RKO (cell line): ENCODE results near the gene PPP2R1B.
"Not testable (repeated sequence)": the region's sequence is repeated elsewhere in the genome, so short reads cannot be mapped to it uniquely, and the experiment has no call there.

Source experiments
- DNase-seq: peaks from one replicate; pipeline ENCODE4 v3.0.0-alpha.2; 2016; ENCODE audit warnings: low spot score

PPP2R1B gene

DNA sequence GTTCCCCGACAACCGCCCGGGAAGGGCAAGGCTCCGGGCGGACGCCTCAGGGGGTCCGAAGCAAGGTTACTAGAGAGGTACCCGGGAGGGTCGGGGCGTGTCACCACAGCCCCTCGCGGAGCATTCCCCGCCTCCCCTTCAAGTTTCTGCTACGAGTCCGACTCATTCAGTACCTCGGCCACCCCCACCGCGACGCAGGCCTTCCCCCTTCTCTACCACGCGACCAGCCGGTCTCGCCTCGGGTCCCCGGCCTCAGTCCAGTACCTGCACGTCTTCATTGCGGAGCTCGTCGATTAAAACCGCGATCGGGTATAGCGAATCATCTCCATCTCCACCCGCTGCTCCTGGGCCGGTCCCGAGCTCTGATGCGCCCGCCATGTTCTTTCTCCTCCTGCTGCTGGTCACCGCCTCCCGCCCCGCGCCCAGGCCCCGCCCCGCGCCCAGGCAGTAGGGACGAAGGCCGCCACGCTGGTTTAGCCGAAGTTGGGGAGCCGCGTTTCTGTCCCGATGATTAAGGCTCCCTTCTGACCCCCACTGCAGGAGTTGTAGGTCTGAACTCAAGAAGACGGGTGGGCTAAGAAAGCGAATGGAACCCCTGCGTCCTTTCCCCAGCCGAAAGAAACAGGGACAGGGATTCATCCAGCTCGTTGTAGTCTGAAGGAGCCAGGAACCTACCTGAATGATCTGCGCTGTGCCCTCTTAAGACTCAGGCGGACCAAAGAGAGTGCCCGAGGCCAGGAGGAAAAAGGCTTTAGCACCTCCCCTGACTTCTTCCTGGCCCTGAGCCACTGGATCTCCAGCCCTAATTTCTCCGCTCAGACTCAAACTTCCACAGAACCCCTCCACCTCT lies at the start of gene PPP2R1B:
PPP2R1B (minus strand) TSS at position 406 of the 850 bp plus-strand sequence; CDS start at position 378, 28 bp downstream.
- DNase-seq: peak; percentile 84

- DNase-seq: no peak
Observed at GRCh38 chr11:111815489-111815888, 49.3 kb upstream of the PPP2R1B start.

DNA sequence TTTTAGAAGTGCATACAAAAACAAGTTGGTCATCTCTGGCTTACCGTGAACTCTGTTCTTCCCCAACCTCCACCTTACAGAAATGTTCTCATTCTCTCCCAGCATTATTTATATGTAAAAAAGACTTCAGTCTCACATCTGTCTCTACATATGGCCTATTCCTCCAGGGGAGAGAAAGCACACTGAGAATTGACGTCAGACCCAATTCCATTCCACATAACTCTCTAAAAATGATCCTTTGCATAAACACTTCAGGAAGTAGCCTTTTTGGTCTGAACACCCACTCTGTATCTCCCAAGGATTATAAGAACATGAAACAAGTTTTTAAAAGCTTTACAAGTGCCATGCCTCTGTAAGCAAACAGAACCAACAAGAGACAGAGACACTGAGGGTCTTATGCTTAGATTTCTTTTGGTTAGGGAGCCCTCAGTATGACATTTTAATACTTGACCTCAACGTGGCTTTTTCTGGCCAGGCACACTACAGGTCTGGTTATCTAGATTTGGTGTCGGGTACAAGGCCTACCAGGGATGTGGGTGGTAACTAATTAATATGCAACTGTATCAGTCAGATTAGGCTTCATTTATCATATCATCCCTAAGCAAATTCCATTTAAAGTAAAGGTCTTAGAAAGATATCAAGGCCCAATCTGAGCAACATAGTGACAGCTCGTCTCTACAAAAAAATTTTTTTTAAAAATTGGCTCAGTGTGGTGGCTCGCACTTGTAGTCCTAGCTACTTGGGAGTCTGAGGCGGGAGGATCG lies 48.5 kb upstream of the PPP2R1B start:
- no peak for DNase-seq

- DNase-seq: no peak
Observed at GRCh38 chr11:111814106-111814505, 47.9 kb upstream of the PPP2R1B start.

- no peak for DNase-seq
Observed at GRCh38 chr11:111812211-111812610, 46.0 kb upstream of the PPP2R1B start.

- DNase-seq: no peak
Observed at GRCh38 chr11:111811445-111811844, 45.3 kb upstream of the PPP2R1B start.

DNA sequence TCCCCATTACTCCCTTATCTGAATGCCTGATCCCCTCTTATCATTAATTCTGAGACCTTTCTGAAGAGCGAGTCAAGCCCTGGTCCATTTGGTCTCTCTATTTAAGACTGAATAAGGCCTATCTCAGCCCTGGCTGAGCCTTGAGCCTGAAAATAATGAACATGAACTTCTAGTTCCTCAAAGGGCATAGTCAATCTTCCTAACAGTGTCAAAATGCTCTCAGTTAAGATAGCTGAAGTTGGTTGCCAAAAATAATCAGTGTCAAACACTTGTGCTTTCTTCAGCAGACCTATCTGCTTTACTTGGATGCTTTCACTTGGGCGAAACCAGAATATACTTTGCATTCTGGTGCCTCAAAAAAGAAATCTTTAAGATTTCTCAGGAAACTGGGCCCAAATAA lies 42.6 kb upstream of the PPP2R1B start:
- DNase-seq: no peak

DNA sequence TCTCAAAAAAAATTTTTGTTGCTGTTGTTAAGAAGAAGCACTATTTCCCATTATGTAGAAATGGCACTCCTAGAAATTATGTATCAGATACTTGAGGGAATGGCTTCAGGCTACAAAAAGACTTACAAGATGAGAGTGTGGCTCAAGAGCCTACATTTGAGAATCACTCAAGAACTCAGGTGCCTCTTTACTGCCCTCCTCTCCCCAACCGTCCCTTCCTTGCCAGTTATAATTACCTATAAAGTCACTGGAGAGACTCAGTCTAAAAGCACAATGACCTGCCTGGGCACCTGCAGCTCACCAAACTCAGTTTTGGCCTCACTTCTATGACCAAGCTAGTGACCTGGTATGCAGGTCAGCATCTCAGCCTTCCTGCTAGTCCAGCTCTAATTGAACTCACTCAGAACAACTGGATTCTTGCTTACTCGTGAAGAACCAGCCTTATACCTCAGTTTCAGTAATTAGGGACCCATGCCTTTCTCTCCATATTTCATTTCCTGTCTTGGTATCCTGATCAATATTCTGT lies 41.9 kb upstream of the PPP2R1B start:
- DNase-seq: no peak

DNA sequence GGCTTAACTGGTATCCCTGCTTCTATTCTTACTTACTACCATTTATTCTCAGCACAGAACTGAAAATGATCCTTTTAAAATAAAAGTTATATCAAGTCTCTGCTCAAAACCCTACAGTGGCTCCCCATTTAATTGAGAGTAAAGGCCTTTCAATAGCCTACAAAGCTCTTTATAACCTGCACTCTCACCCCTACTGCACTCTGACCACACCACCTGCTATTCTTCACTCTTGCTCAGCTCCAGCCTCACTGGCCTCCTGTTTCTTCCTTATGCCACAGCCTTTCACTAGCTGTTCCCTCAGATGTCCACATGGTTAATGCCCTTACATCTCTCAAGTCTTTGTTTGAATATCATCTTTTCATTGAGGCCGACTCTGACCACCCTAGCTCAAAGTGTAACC lies 40.9 kb upstream of the PPP2R1B start:
- no peak for DNase-seq

- no peak for DNase-seq
Observed at GRCh38 chr11:111801135-111801534, 34.9 kb upstream of the PPP2R1B start.

DNA sequence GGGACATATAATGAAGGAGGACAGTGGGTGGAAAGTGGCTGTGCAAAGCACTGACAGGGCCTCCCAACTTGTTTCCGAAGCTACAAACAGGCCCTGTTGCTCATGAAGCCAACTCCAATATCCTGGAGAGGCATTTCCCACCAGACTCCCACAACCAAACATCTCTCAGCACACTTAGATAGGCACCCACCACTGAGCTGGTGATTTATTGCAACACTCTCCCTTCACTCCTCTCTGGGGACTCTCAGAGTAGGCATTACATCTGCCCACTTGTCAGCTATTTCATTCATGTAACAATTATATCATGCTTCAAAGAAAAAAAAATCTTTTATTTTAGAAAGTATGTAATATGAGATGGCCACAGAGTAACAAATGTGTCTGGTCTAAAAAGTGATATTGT lies 32.1 kb upstream of the PPP2R1B start:
- no peak for DNase-seq

DNA sequence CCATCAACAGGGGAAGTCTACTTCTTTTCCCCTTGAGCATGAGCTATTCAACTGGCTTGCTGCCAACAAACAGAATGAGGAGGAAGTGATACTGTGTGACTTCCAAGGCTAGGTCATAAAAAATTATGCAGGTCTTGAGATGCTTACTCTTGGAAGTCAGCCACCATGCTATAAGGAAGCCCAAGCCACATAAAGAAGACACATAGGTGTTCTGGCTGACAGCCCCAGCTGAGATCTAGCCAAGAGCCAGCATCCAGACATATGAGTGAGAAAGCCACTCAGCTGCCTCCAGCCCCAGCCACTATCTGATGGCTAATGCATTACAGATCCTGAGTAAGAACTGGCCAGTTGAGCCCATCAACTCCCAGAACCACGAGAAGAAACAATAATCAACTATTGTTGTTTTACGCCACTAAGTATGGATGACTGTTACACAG lies 31.0 kb upstream of the PPP2R1B start:
- peak; percentile 34 for DNase-seq

DNA sequence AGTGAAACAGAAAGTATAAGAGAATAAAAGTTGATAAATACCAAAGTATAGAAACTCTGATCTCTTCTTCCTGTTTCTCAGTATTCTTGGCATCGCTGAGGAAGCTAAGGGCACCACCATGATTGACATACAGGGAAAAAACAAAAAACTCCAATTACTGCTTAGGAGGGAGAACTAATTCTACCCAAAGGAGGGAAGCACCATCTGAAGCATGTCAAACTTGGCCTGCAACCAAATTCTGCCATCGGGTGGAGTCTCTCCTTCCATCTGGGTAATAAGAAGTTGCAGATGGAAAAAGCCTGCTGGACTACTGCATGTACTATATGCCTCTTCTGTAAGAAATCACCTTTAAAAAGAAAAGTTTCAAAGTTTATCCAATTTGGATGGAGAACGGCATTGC lies 30.5 kb upstream of the PPP2R1B start:
- DNase-seq: no peak

DNA sequence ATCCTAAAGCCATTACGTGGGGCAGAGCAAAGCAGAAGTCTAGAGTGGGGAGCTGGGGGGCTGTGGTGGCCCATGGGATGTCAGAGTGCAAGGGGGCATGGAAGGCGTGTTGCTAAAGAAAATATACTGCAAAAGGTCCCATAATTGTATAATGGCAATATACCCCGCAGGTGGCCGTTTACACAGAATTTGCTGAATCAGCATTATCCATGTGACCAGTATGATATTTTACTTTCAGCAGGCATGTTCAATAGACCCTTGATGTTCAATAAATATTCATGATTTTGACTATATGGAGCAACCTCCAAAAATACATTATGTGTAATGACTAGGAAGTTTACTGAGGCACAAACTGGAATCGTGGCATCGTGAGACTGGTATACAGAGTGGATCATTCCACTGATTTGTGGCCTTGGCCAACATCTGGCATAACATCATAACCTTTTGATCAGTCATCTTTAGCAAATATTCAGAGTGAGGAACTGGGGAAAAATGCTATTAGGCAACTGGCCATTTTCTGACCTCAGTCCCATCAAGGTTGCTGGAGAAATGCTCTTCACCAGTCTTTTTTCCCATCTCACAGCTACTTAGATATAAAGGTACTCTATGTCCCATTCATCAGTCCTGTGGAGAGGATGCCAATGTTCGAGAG lies 29.3 kb upstream of the PPP2R1B start:
- no peak for DNase-seq

- DNase-seq: no peak
Observed at GRCh38 chr11:111793863-111794262, 27.7 kb upstream of the PPP2R1B start.

DNA sequence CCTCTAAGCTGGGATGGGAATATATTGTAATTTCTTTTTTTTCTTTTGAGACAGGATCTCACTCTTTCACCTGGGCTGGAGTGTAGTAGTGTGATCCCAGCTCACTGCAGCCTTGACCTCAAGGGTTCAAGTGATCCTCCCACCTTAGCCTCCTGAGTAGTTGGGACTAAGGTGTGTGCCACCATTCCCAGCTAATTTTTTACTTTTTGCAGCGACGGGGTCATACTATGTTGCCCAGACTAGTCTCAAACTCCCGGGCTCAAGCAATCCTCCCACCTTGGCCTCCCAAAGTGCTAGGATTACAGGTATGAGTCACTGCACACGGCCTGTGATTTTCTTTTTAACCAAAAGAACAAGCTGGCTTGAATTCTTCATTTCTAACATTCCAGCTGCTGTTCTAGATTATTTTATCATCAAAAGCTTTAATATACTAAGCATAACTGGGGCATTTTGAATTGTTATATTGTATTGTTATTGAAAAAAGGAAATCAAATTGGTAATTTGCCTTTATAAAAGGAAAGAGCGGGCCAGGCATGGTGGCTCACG lies 26.8 kb upstream of the PPP2R1B start:
- no peak for DNase-seq

DNA sequence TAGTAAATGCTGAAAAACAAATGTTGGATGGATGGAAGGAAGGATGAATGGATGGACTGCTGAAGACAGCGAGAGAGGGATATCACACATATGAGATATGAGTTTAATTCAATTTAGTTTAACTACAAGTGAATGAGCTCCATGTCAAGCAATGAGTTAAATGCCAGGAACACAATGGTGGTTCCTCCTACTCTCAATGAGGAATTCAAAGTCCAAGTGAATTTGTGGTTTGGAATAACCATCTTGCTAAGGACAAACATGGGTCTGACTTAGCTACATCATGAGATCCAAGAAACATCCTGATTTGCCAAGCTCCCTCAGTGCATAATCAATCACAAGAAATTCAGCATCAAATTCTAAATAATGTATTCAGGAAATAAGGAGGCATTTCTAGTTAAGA lies 26.1 kb upstream of the PPP2R1B start:
- no peak for DNase-seq

GRCh38 chr11:111788464-111788863 lies 22.3 kb upstream of the PPP2R1B start:
- DNase-seq: no peak

- DNase-seq: no peak
Observed at GRCh38 chr11:111788051-111788450, 21.9 kb upstream of the PPP2R1B start.

DNA sequence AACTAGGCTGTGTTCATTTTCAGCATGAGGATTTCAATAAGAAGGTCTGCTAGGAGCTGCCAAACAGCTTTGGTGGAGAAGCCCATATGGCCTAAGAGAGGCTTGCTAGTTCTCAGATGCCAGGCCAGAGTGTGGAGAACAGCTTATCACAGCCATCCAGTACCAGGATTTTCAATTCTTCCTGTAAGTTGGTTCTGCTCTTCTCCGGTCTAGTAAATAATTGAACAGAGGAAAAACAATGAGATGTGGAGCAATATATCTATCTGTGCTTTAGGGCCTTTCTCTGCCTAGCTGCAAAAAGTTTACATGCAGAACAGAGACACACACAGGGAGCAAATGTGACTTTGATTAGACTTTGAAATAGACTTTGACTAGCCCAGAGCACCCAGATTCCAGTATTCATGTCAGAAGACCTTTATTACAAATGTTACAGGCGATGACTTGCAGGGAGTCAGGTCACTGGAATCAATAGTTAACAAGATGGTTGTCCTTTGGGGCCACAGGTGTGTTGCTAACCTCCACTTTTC lies 19.8 kb upstream of the PPP2R1B start:
- DNase-seq: no peak

GRCh38 chr11:111785076-111785475 lies 18.9 kb upstream of the PPP2R1B start:
- DNase-seq: no peak

DNA sequence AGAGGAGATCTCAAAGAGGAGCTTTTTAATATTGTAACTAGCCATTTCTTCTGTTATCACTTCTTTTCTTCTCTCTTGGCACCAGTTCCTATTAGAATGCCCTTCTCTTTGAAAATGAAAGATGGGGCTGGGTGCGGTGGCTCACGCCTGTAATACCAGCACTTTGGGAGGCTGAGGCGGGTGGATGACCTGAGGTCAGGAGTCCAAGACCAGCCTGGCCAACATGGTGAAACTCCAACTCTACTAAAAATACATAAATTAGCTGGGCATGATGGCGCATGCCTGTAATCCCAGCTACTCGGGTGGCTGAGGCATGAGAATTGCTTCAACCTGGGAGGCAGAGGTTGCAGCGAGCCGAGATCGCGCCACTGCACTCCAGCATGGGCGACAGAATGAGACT lies 18.1 kb upstream of the PPP2R1B start:
- DNase-seq: not testable (repeated sequence)
